CD4-positive, alpha-beta T cell treated with Interleukin-17A for 1 hour (primary cell): Measurements from ENCODE around the gene CYP11A1.
A peak's percentile ranks its signal among the peaks of the same experiment; 100 is the strongest.
"Not testable (repeated sequence)": the region's sequence is repeated elsewhere in the genome, so short reads cannot be mapped to it uniquely, and the experiment has no call there.

ENCODE experiments used
- DNase-seq: peaks from one replicate; pipeline ENCODE4 v3.0.0-alpha.2; 2020

The CYP11A1 gene

DNA sequence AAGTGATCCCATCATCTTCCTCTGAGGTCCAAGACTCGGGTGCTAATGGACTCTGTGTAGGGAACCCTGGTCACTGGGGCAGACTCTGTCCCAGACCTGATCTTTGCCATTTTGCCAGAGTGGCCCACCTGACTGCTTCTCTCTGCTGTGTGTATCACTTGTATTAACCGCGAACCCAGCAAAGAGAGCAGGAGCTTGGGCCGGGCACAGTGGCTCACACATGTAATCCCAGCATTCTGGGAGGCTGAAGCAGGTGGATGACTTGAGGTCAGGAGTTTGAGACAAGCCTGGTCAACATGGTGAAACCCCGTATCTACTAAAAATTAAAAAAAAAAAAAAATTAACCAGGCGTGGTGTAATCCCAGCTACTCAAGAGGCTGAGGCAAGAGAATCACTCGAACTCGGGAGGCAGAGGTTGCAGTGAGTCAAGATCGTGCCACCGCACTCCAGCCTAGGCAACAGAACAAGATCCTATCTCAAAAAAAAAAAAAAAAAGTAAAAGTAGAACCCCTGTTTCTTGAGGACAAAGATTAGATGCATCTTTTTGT lies 32.9 kb upstream of the CYP11A1 start:
- no peak for DNase-seq

DNA sequence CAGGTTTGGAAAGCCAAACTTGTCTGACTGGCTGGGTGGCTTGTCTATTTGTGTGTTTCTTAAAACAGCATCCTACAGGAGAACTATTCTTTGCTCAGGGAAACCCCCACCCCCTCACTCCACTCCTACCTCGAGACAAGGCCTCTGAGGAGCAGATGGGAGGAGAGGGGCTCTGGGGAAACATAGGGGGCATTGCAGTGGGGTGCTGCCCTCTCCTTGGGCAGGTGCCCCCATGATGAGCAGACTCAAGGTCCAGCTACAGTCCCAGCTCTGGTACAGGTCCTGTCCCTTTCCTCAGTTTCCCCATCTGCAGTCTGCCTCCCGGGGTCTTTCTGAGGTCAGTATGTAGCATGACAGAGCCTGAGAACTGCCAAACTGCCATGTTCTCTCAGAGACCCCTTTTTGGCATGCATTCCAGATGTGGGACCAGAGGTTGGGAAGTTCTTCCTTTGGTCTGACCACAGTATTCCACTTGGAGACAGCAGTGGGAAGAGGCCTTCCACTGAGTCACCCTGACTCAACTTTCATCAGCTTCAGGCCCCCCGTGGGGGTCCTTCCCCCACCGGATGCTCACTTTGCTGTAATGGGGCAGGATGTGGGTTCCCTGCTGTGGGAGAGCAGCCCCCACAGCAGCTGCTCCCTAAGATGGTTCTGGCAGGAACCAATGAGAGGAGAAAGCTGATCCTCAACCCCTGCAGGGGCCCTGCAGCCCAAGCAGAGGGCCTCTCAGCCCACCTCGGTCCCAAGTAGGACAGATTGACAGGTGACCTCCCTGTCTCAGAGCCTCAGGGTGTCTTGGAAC lies 32.3 kb upstream of the CYP11A1 start:
- peak; percentile 40 for DNase-seq

DNA sequence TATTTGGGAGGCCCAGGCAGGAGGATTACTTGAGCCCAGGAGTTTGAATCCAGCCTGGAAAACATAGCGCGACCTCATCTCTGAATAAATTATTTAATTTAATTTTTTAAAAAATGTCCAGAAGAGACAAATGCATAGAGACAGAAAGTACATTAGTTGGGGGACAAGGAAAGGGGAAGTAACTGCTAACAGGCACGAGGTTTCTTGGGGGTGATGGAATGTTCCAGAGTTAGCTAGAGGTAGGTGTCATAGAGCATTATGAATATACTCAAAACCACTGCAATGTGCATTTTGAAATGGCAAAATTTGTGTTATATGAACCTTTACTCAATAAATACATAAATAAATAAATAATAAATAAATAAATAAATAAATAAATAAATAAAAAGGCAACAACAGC lies 31.7 kb upstream of the CYP11A1 start:
- no peak for DNase-seq

DNA sequence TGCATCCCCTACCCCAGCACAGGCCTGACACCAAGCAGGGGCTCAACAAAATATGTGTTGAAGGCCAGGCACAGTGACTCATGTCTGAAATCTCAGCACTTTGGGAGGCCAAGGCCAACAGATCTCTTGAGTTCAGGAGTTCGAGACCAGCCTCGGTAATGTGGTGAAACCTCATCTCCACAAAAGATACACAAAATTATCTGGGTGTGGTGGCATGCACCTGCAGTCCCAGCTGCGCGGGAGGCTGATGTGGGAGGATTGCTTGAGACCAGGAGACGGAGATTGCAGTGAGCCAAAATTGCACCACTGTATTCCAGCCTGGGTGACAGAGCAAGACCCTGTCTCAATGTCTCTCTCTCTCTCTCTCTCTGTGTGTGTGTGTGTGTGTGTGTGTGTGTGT lies 30.7 kb upstream of the CYP11A1 start:
- DNase-seq: no peak

DNA sequence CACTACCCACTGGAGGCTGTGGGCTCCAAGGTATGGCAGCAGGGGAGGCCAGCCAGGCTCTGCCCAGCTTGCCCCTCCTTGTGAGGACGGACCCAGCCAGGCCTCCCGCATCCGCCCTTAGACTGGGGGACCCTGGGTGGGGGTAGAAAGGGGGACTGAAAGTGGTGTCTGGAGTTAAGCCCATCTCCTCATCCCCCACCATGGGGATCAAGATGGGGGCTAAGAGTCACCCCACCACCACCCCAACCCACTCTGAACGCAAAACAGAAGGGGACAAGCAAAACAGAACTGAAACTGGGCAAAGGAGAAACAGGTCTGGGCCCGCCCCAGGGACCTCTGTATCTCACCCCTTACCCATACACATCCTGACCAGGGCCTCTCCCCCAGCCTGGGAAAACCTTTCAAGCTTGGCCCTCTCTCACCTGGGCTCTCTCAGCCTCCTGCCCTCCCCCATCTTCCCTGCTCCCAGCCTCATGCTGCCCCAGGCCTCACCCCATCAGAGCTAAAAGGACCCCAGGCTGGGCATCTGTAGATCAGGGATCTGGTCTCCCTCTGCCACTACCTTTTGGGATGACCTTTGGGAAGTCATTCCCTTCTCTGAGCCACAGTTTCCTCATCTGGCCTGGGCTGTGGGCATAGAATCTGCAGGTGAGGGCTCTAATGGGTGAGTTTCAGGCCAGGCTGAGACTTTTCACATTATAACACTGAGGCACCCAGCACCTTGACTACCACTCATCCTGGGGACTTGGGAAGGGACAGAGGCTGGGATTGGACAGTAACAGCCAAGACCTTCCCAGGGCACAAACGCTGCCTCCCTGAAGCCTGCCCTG lies 30.0 kb upstream of the CYP11A1 start:
- no peak for DNase-seq

DNA sequence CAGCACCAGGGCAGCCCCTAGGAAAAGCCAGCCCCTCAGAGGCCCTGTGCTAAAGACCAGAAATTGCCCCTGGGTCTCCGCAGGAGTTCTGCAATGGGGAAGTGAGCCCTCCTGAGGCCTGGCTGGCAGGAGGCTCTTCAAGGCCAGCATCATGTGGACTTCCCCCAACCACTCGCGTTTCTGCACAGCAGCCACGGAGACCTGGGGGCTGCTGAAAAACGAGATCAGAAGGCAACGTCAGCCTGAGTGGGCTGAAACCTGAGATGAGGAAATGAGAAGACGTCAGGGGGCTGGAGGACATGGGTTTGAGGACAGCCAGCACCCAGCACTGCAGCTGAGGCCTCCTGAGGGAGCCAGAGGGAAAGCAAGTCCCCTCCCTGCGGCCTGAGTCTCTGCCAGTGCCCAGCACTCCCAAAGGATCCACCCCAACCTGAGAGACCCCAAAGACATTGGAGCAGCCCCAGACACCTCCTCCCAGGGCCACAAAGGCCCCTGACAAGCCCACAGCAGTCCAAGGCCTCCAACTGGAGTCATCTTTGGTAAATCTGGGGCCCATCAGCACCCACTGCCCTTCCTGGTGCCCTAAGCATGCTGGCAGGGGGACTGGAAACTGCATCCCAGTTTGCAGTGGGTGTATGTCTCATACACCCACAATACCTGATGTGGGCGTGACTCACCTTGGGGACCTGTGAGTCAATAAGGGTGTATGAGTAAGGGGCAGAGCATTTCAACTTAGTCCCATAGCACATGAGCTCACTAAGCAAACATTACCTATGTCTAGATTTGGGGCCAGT lies 29.2 kb upstream of the CYP11A1 start:
- DNase-seq: peak; percentile 30

DNA sequence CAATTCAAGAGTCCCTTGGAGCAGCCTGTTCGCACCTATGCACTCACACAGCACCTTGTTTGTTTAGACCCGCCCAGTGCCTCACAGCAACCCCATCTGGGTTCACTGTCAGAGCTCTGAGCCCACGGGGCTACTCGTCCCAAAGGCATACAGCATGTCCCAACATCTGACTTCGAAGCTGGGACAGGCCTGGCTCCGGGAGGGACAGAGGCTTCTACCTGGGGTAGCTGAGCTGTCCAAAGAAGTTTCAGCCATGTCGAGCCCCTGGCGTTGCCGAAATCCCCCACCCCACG lies 28.6 kb upstream of the CYP11A1 start:
- DNase-seq: no peak

DNA sequence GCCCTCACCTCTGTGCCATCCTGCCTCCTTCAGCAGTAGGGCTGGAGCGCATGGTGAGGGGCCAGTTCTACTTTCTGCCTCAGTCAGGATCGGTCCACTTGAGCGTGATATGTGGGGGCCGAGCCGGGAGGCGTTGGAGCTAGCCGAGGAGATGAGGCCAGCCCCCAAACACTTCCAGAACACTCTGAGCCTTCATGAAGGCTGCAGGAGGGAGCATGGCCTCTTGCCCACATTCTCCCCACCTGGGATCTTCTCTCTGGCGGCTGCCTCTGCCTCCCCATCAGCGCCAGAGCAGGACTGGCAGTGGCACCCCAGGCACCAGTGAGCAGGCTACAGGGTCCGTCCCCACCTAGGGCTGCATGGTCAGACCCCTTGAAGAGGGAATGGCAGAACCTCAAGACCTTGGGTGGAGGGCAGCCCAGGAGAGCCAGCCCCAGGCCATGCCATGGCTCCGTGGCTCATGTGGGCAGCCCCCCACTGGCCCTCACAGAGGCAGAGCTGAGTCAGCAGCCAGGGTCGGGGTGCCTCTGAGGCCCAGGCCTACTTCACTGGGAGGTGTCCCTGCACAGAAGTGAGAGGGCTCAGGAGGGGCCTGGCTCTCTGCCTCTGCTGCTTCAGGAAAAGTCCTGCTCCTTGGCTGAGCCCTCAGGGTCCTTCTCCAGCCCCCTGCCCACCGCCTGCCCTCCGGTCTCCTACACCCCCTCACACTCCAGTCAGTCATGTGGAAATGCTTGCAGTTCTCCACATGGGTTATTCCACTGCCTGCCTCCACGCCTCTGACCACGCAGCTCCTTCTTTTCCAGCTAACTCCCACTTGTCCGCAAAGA lies 28.1 kb upstream of the CYP11A1 start:
- DNase-seq: no peak

DNA sequence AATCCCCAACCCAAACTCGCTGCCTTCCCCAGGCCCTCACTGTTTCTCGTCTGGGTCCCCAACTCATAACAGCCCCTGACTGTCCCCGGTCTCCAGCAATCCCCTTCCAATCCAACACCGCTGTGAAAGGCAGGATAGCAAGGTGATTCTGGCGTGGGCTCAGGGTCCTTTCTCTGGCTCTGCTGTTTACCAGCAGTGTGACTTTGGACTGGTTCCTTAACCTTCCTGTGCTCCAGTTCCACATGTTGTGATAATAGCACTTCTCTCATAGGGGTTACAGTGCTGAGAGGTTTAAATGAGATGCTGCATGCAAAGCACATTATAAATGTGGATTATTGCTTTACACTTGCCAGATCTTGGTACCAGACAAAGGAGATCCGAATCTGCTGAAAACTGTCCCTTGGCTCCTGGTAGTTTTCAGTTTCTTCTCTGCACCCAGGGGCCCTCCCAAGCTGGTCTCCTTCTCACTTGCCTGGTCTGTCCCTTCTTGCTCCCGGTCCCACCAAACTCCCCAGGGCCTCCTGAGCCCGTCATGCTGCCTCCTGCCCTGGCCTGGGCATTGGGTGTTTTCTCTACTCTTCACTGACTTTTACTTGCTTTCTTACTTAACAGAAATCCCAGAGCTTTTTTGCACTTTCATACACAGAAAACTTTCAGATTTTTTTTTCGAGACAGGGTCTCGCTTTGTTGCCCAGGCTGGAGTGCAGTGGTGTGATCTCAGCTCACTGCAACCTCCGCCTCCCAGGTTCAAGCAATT lies 26.8 kb upstream of the CYP11A1 start:
- no peak for DNase-seq

DNA sequence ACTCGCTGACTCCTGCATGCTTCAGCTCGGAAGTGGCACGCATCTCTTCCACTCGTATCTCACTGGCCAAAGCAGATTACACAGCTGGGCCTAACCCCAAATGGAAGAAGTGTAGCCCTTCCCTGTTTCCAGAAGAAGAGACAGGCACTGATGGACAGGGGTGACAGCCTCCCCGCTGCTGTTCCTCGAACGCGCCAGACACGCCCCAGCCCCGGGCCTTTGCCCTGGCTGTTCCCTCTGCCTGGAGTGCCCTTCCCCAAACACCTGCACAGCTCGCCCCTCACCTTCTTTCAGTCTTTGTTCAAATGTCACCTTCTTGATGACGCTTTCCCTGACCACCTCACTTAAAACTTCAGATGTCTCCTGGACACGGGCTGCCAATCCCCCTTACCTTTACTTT lies 26.0 kb upstream of the CYP11A1 start:
- no peak for DNase-seq

DNA sequence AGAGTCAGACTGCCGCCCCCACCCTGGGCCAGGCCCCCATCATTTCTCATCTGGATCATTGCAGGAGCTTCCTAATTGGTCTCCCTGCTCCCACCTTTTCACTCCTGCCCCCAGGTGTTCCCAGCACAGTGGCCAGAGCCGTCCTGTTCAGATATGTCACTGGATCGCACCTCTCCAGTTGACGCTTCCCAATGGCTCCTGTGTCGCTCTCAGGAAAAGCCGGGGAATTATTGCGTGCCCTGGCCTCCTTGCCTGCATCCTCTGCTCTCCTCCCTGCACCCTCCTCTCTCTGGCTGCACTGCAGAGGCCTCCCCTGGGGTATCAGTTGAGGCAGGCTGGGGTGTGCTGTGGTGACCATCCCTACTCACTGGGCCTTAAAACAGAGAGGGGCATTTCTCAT lies 25.5 kb upstream of the CYP11A1 start:
- no peak for DNase-seq

DNA sequence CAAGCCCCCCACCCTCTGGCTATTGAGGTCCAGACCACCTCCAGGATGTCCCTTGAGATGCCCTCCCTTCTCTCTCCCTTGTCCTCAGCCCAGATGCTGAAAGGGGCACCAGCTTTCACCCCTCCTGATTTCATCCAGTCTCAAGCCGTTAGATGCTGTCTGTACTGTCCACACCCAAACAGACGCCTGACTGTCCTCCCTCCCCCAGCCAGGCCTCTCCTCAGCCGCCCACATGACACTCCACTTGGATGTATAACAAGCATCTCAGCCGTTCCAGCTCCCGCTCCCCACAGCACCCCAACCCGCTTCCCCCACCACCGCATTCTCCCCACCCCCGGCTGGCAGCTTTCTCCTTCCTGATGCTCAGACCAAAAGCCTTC lies 25.0 kb upstream of the CYP11A1 start:
- DNase-seq: no peak

DNA sequence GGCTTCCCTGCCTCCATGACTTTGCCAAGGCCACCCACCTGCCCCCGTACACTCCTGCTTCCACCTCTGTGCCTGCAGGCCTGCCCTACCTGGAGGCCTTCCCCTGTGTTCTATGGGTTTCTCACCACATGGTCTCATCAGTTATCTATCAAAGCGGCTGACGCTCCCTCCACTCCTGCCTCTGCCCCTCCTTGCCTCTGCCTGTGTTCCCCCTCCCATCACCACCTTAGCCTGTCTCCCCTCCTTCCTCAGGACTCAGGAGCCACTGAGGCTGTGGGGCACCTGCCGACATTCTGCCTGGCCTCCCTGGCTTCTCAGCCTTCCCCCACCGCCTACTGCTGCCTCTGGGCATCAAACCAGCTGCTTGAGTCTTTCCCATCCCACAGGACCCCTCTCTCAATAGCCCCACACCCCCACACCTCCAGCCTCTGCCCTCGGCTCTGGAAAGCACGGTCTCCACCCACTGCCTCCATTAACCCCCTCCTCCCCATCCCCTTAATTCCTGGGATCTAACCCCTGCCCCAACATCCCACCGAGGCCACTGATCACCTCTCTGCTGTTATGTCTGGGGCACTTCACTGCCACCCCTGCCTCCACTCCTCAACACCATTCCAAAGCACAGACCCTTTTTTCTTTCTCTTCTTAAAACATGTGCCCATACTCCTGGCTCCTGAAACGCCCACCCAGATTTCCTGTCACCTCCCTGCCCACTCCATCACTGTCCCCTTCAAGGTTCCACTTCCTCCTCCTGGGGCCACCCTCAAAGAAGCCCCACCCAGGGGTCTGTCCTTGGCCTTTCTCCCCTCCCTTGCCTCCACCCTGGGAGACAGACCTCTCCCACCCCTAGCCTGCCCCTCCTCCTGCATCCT lies 24.4 kb upstream of the CYP11A1 start:
- no peak for DNase-seq

DNA sequence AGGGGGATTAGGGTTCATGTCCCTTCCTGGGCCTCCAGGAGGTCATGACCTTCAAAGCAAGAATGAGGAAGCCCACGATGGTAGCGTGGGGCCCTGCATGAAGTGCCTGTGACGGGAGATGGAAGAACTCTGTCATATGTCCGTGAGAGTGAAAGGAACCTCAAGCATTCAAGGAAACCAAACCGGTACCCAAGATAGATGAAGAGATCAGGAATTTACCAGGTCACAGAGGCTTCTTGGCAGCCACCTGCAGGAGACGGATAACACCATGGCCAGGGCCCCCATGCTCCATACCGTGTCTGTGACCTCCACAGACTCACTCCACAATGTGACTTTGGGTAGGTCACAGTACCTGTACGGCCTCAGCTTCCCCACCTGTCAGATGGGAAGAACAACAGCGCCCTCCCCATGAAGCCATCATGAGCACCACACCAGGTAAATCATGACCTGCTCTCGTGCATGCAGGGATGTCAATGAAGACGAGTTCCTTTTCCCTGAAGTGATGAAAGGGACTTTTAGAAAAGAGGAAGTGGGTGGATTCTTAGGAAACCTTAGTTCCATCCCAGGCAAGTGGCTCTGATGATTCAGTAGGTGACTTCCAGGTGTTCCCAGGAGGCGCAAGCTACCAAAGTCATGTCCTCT lies 23.3 kb upstream of the CYP11A1 start:
- no peak for DNase-seq

DNA sequence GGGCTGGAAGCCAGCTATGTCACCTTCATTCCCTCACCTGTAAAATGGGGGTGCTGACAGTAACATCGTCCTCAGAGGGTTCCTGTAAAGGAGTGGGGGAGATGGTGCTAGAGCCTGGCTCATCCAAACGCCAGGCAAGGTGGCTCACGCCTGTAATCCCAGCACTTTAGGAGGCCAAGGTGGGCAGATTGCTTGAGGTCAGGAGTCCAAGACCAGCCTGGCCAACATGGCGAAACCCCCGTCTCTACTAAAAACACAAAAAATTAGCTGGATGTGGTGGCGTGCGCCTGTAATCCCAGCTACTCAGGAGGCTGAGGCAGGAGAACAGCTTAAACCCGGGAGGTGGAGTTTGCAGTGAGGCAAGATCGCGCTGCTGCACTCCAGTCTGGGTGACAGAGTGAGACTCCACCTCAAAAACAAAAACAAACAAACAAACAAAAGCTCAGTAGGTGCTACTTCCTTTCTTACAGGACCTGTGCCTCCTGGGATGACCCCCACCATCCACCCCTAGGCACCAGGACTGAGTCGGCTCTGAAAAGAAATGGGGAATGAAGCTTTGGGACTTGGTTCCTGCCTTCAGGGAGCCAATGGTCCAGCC lies 22.7 kb upstream of the CYP11A1 start:
- not testable (repeated sequence) for DNase-seq

DNA sequence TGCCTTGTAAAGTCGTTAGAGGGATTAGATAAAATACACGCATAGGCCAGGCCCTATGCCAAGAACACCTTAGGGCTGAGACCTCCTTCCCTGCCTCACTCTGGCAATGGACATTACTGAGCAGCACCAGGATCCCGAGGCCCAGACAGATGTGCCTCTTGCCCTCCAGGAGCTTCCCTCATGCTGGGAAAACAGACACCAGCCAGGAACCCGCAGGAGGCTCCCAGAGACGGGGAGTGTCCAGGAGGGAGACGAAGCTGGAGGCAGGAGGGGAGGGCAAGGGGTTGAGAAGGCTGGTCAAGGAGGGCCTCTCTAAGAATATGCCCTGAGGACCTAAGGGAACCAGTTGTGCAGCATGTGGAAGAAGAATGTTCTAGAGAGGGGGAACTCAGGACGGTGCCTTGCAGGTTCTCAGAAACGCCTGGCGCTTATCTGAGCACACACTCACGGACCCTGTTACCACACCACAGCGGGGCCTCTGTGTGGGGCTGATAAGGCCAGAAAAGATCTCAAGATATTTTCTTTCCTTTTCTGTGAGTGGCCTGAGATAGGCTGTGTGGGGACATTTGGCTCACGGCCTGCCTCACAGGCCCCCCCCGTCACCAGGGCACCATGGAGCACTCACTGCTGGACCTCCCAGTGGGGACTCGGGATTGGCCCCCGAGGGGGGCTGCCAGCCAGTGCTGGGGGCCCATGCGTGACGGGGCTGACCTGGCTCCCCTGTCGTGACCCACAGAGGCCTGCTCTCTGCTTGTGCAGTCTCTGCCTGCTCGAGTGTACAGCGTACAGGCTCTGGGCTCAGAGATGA lies 22.0 kb upstream of the CYP11A1 start:
- DNase-seq: no peak

DNA sequence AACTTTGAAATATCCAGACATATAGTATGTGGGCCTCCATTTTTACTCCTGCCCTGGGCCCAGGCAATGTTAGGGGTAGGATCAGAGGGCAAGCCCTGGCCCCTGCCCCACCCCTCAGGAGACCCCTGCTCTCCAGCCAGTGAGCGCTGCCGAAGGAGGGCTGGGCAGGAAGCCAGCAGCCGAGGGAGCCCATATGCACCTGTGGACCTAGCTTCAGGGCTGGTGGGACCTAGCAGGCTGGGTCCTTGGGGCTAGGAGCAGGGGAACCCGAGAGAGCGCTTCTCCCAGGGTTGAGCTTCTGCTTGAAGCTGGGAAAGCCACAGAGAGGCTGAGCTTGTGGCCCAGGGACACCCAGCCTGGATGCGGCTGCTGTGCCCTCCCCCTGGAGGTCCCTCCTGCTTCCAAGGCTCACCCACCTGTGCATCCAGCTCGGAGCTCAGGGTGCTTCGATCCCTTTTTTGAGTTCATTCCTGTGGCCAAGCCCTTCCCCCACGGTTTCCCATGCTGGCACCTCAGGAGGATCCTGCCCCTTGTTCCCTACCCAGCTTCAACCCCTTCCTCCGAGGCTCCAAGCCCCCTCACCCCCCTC lies 21.0 kb upstream of the CYP11A1 start:
- no peak for DNase-seq

DNA sequence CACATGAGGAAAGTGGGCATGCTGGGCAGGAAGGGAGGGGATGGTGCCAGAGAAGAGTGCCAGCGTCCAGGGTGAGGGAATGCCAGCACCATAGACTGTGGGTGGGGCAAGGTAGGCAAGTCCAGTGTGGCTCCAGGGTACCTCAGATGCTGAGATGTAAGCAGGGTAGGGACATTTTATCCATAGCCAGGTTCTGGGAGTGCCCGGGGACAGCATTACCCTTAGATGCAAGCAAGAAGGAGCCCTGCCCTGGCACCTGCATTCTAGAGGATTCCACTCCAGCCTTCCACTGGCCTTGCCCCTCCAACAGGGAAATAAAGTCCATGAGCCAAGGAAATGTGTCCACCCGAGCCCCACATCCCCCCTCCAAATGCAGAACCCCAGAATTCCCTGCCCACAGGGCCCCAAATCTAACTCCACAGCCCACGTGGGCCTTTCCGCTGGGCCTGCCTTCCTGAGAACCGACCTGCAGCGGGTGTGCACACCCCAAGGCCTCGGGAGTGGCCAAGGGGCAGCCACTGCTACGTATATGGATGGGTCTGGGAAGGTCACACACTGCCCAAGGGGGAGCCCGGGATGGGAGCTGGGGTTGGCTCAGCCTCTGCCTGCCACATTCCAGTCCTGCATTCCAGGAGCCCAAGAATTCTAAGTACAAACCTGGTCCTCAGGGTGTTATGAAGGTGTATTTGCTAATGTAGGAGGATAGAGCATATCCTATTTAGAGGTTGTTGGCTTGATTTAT lies 20.3 kb upstream of the CYP11A1 start:
- DNase-seq: no peak
